SU-DHL-6 (cell line): ENCODE measurements around the gene ACOX1.

Source experiments
- CTCF ChIP-seq: fragments of 200-600 bp; sonication (generic); IDR thresholded peaks from one replicate; pipeline ENCODE4 v1.5.1; 2017; ENCODE audit warnings: antibody characterized with exemption, mild to moderate bottlenecking, low read length, moderate library complexity; ENCODE audit not compliant: insufficient read depth, poor library complexity, severe bottlenecking
- EZH2phosphoT487 ChIP-seq: fragments of 200-600 bp; sonication (generic), shearing (Covaris generic); conservative IDR thresholded peaks from 2 replicates; pipeline ENCODE4 v1.6.1; 2018; ENCODE audit warnings: mild to moderate bottlenecking, antibody characterized with exemption, low read length, moderate library complexity, mixed read lengths

- TF ChIP-seq CTCF = no peak
- no peak for TF ChIP-seq EZH2phosphoT487
These were observed 22.0 kb upstream of the ACOX1 start, which contains the start of gene CDK3 for GRCh38 chr17:76000755-76001521.
